ENCODE data around the gene COLGALT1.

Gene COLGALT1

GRCh38 chr19:17599780-17600179 is 44.3 kb downstream of the COLGALT1 start:
- DNase-seq (ENCODE audit: low spot score): no peak

GRCh38 chr19:17601683-17602082 is 46.2 kb downstream of the COLGALT1 start:
- no peak for DNase-seq (ENCODE audit: low spot score)

GRCh38 chr19:17602217-17602616 is 46.8 kb downstream of the COLGALT1 start:
- no peak for DNase-seq (ENCODE audit: low spot score)

- DNase-seq (ENCODE audit: low spot score): no peak
Measured at GRCh38 chr19:17602872-17603510, 47.5 kb downstream of the COLGALT1 start.

- DNase-seq (ENCODE audit: low spot score): no peak
Measured at GRCh38 chr19:17604372-17605025, 49.0 kb downstream of the COLGALT1 start.

- no peak for DNase-seq (ENCODE audit: low spot score)
Measured at GRCh38 chr19:17605117-17605516, 49.7 kb downstream of the COLGALT1 start.

- DNase-seq (ENCODE audit: low spot score): peak; percentile 96
Measured at GRCh38 chr19:17605761-17606589, 50.5 kb downstream of the COLGALT1 start.

- DNase-seq (ENCODE audit: low spot score): no peak
Measured at GRCh38 chr19:17606590-17607185, 51.2 kb downstream of the COLGALT1 start.

- no peak for DNase-seq (ENCODE audit: low spot score)
Measured at GRCh38 chr19:17607936-17608335, 52.5 kb downstream of the COLGALT1 start.

- DNase-seq (ENCODE audit: low spot score): peak; percentile 82
Measured at GRCh38 chr19:17610384-17610783, 54.9 kb downstream of the COLGALT1 start.

- DNase-seq (ENCODE audit: low spot score): no peak
Measured at GRCh38 chr19:17611462-17612244, 56.2 kb downstream of the COLGALT1 start.

GRCh38 chr19:17614476-17614875 is 59.0 kb downstream of the COLGALT1 start:
- DNase-seq (ENCODE audit: low spot score): no peak

GRCh38 chr19:17615889-17616685 is 60.6 kb downstream of the COLGALT1 start:
- DNase-seq (ENCODE audit: low spot score): no peak

- DNase-seq (ENCODE audit: low spot score): no peak
Measured at GRCh38 chr19:17616686-17616960, 61.2 kb downstream of the COLGALT1 start.

GRCh38 chr19:17616961-17617806 is 61.7 kb downstream of the COLGALT1 start:
- no peak for DNase-seq (ENCODE audit: low spot score)

GRCh38 chr19:17617807-17618192 is 62.4 kb downstream of the COLGALT1 start:
- DNase-seq (ENCODE audit: low spot score): no peak

GRCh38 chr19:17618281-17618903 is 62.9 kb downstream of the COLGALT1 start:
- no peak for DNase-seq (ENCODE audit: low spot score)

GRCh38 chr19:17618936-17619335 is 63.5 kb downstream of the COLGALT1 start:
- no peak for DNase-seq (ENCODE audit: low spot score)

GRCh38 chr19:17620696-17621095 is 65.2 kb downstream of the COLGALT1 start:
- DNase-seq (ENCODE audit: low spot score): no peak
